CD1c-positive myeloid dendritic cell (primary cell): Measurements from ENCODE around the gene INHBC.

Source experiments
- DNase-seq: peaks from one replicate; pipeline ENCODE4 v3.0.0-alpha.2; 2016; ENCODE audit errors: extremely low spot score

The INHBC gene

GRCh38 chr12:57454566-57455373 is 20.2 kb downstream of the INHBC start, which contains the start of gene INHBE:
Gene INHBE (plus strand): TSS chr12:57455307. CDS start chr12:57455537, 230 bp downstream.
- peak; percentile 52 for DNase-seq

GRCh38 chr12:57455374-57456144 is 21.0 kb downstream of the INHBC start:
- no peak for DNase-seq

GRCh38 chr12:57456145-57456700 is 21.6 kb downstream of the INHBC start:
- DNase-seq: no peak

GRCh38 chr12:57456737-57457490 is 22.3 kb downstream of the INHBC start:
- DNase-seq: no peak

- no peak for DNase-seq
Measured at GRCh38 chr12:57458665-57459054, 24.1 kb downstream of the INHBC start.

- DNase-seq: peak; percentile 96
Measured at GRCh38 chr12:57459055-57459749, 24.6 kb downstream of the INHBC start.

- no peak for DNase-seq
Measured at GRCh38 chr12:57459750-57460467, 25.3 kb downstream of the INHBC start, which contains the start of gene GLI1. Gene GLI1 (plus strand): TSS chr12:57459785. CDS start chr12:57463692, 3,907 bp downstream.

- no peak for DNase-seq
Measured at GRCh38 chr12:57460468-57460784, 25.8 kb downstream of the INHBC start.

- no peak for DNase-seq
Measured at GRCh38 chr12:57460841-57461275, 26.3 kb downstream of the INHBC start.

- no peak for DNase-seq
Measured at GRCh38 chr12:57461276-57461916, 26.8 kb downstream of the INHBC start.

GRCh38 chr12:57461917-57462250 is 27.3 kb downstream of the INHBC start:
- no peak for DNase-seq

- DNase-seq: peak; percentile 89
Measured at GRCh38 chr12:57462251-57462911, 27.8 kb downstream of the INHBC start.

- no peak for DNase-seq
Measured at GRCh38 chr12:57462912-57463253, 28.3 kb downstream of the INHBC start.

- no peak for DNase-seq
Measured at GRCh38 chr12:57464569-57464968, 30.0 kb downstream of the INHBC start.

GRCh38 chr12:57465030-57465746 is 30.6 kb downstream of the INHBC start:
- DNase-seq: no peak

GRCh38 chr12:57465747-57466505 is 31.3 kb downstream of the INHBC start:
- DNase-seq: no peak

- no peak for DNase-seq
Measured at GRCh38 chr12:57467212-57467874, 32.8 kb downstream of the INHBC start.

GRCh38 chr12:57467915-57468314 is 33.3 kb downstream of the INHBC start:
- no peak for DNase-seq
